GM12801 (cell line): ENCODE results near the gene RTCA.

Source experiments
- TF ChIP-seq, protein P1 (sequence below): IDR thresholded peaks from one replicate; pipeline ENCODE4 v1.5.1; 2011; ENCODE audit warnings: control low read depth; ENCODE audit not compliant: insufficient read length; ENCODE audit errors: extremely low read depth

RTCA gene

DNA sequence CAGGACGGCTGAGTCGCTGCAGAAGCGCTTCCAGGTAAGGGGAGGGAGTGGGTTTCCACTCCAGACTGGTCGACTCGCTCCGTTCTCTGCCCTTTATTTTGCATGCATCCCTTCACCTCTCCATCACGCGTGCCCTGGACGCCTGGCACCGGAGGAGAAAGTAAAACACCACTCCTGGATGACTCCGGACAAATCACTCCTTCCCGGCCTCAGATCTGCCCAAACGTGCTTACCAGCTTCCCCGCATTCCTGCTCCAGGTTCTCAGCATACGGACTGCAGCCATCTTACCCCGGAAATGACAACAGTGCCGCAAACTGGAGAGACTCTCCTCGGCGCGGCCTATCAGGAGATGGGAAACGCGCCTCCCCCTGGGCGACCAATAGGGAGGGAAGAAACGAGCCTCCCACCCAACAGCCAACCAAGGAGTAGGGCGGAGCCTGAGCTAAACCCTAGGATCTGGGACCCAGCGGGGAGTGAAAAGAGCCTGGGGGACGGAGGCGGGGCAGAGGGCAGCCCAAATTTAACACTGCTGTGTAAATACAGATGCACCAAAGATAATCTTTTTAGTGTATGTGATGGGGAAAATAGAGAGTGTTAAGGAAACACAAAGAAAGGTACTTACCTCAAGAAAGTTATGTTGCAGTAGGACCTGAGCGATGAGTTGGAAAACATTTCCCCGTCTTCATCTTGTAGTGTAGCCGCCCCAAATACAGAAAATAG is 16.3 kb upstream of the RTCA start, which contains the start of gene DBT:
Gene DBT (minus strand): TSS at position 298 of the 721 bp plus-strand sequence. CDS start 14 bp downstream, at position 284.
- TF ChIP-seq, protein P1, sequence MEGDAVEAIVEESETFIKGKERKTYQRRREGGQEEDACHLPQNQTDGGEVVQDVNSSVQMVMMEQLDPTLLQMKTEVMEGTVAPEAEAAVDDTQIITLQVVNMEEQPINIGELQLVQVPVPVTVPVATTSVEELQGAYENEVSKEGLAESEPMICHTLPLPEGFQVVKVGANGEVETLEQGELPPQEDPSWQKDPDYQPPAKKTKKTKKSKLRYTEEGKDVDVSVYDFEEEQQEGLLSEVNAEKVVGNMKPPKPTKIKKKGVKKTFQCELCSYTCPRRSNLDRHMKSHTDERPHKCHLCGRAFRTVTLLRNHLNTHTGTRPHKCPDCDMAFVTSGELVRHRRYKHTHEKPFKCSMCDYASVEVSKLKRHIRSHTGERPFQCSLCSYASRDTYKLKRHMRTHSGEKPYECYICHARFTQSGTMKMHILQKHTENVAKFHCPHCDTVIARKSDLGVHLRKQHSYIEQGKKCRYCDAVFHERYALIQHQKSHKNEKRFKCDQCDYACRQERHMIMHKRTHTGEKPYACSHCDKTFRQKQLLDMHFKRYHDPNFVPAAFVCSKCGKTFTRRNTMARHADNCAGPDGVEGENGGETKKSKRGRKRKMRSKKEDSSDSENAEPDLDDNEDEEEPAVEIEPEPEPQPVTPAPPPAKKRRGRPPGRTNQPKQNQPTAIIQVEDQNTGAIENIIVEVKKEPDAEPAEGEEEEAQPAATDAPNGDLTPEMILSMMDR: no peak

DNA sequence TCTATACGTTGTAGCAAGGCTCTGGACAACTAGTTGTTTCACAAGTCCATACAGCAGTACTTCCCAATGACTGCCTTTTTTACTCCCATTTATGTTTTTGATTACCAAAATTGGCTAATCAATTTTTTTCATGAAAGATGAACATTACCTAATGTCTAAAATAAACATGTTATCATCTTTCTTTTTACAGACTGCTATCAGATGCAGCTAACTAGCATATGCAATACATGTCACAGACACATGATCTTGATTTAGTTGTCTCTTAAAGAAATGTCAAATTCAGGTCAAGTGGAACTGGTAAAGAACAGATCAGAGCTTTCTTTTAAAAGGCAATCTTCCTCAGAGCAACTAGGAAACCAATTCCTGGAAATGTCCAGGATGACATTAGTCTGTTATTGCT is 15.8 kb upstream of the RTCA start:
- TF ChIP-seq, protein P1: no peak

DNA sequence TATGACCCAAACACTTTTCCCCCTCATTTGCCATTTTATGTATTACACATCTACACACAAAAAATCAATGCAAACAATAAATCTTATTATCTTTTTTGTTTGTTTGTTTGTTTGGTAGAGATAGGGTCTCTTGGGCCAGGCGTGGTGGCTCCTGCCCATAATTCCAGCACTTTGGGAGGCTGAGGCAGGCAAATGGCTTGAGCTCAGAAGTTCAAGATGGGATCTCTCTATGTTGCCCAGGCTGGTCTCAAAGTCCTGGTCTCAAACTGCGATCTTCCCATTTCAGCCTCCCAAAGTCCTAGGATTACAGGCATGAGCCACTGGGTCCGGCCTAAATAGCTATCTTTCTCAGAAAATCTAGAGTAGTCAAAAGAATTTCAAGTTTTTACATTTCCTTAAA is 15.2 kb upstream of the RTCA start:
- TF ChIP-seq, protein P1: no peak

DNA sequence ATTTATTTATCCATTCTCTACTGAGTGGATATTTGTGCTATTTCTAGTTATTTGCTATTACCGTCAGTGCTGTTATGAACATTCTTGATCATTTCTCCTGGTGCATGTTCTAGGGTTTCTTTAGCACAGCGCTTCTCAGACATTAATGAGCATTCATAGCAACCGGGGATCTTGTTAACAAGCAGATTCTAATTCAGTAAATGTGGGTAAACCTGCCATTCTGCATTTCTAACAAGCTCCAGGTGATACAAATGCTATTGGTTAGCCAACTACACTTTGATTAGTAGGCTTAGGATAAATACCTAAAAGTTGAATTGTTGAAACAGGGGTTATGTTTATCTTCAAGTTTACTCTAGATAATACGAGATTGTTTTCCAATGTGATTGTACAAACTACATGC is 13.1 kb upstream of the RTCA start:
- TF ChIP-seq, protein P1: no peak

DNA sequence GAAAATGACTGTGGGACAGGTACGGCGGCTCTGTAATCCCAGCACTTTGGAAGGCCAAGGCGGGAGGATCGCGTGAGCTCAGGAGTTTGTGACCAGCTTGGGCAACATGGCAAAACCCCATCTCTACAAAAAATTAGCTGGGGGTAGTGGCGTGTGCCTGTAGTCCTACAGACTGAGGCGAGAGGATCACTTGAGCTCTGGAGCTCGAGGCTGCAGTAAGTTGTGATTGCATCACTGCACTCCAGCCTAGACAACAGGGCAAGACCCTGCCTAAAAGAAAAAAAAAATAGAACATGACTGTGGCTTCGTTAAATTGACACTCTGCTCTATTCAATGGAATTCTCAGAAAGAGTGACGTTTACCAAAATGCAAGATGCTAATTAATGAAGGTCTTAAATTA is 12.5 kb upstream of the RTCA start:
- TF ChIP-seq, protein P1: no peak

DNA sequence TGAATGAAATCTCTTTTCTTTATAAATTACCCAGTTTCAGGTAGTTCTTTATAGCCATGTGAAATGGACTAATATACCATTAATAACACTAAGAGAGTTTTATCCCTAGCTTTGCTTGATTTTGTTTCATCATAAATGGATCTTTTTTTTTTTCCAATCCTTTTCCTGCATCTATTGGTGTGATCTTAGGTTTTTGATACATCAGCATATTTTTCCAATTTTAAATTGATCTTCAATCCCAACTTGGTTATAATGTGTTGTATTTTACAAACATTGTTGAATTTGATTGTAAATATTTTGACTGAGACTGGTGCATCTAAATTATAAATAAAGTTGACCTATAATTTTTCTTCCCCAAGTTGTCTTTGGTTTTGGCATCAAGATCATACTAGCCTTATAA is 4.3 kb upstream of the RTCA start:
- TF ChIP-seq, protein P1: no peak

DNA sequence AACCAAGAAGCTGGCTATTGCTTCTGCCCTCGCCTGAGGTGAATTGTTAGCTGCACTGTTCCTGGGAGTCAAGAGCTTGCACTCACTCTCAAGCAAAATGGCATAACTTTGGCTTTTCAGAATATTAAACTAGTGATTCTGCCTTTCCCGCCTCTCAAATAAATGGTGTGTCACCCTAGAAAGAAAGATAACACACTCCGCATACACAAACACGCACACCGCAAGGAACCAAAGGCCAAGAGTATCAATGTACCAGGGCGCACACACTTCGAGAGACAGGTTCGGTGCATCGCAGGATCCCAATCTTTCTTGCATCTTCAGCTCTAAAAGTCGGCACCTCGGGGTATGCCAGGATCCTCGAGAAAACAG is 470 bp upstream of the RTCA start:
- TF ChIP-seq, protein P1: no peak
